HG03175 (cell line): ENCODE data around the gene ZNF253.
"Not testable (repeated sequence)": the region's sequence is repeated elsewhere in the genome, so short reads cannot be mapped to it uniquely, and the experiment has no call there.

Source experiments
- ATAC-seq: cut with Tn5 transposase; IDR thresholded peaks from one replicate; pipeline ENCODE4 v1.9.1; 2021; ENCODE audit warnings: mild to moderate bottlenecking, moderate library complexity; ENCODE audit not compliant: unreplicated experiment

Gene ZNF253

DNA sequence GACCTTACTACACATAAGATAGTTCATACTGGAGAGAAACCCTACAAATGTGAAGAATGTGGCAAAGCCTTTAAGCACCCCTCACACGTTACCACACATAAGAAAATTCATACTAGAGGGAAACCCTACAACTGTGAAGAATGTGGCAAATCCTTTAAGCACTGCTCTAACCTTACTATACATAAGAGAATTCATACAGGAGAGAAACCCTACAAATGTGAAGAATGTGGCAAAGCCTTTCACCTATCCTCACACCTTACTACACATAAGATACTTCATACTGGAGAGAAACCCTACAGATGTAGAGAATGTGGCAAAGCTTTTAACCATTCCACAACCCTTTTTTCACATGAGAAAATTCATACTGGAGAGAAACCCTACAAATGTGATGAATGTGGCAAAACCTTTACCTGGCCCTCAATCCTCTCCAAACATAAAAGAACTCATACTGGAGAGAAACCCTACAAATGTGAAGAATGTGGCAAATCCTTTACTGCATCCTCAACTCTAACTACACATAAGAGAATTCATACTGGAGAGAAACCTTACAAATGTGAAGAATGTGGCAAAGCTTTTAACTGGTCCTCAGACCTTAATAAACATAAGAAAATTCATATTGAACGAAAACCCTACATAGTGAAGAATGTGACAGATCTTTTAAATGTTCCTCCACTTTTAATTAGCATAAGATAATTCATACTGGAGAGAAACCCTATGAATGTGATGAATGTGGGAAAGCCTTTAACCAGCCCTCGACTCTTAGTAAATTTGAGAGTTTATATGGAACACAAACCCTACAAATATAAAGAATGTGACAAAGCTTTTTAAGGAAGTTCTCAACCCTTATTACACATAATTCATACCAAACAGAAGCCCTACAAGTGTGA lies 26.6 kb downstream of the ZNF253 start:
- ATAC-seq = not testable (repeated sequence)

DNA sequence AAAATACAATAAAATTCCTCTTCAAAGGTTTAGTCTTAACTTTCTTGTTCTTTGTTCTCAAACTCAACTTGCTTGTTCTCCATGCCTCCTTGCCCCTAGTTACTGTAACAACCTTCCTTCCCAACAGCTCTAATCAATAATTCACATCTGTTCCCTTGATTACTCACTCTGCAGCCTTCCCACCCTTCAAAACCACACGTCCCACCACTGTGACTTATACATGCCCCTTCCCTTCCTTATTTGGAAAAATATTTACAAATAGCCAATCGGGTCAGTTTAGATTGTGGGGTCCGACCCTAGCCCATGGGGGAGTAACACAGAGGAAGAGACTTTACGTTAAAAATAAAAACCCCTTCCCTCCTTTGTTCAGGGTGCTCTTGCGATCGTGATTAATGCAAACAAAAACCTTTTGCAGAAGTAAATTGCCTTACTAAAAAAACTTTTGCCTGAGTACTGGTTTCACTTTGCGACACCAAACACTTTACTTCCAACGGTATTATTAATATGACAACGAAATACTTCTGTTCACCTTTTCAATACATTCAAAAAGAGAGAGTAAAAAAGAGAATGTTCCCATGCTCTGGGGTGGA lies 34.6 kb downstream of the ZNF253 start:
- no peak for ATAC-seq

DNA sequence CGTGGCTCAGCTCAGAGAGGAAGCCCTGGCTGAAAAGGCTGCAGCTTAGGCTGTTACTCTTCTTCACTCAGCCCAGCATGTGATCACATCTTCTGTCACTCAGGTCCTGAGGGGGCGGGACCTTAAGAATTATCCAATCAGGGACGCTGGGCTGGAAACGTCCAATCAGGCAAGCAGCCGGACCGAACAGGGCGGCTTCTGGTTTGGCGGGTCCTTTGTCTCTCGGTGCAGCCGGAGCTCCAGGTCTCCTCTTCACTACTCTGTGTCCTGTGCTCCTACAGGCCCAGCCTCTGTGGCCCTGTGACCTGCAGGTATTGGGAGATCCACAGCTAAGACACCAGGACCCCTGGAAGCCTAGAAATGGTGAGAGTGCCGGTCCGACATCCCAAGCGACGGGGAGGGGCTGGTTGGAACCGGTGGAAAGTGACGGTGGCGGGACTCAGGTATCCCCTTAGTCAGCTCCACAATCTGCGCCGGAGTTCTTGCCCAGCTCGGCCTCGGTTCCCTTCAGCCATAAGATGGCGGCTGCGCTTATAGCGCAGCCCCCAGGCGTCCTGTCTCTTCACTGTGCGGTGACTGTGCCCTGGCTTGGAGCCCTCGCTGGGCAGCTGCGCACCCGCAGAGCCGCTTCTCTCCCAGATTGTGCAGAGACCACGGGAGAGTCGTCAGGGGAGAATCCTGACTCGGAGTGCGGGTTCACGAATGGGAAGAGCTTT lies 35.2 kb downstream of the ZNF253 start, which contains the start of gene ZNF93:
Gene ZNF93, plus strand, starts transcription at position 218 of the 716 bp plus-strand sequence. Its CDS starts 143 bp downstream, at position 361.
- peak; percentile 95 for ATAC-seq

DNA sequence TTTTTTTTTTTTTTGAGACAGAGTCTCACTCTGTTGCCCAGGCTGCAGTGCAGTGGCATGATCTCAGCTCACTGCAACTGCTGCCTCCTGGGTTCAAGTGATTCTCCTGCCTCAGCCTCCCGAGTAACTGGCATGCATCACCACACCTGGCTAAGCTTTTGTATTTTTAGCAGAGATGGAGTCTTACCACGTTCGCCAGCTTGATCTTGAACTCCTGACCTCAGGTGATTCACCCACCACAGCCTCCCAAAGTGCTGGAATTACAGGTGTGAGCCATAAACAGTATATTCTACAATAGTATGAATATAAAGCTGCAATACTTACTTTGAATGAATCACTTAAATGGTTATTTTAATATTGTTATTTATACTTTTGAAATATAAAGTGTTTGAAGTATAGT lies 41.9 kb downstream of the ZNF253 start:
- ATAC-seq = not testable (repeated sequence)

DNA sequence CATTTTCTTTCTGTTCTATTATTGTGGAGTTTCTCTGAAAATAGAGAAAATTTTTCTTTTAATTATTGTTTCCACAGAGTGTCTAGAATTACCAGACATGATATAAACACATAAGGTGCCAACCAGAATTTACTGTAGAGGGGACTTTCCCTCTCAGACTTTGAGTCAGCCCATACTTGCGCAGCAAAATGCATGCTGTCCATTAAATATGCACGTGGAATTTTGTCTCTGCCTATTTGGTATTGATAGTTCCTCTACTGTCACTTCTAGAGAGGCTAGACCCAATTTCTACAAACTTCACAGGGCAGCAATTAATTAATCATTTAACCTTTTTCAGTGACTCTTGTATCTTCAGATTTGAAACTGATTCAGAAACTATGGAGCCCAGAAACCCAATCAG lies 44.0 kb downstream of the ZNF253 start:
- ATAC-seq = no peak

DNA sequence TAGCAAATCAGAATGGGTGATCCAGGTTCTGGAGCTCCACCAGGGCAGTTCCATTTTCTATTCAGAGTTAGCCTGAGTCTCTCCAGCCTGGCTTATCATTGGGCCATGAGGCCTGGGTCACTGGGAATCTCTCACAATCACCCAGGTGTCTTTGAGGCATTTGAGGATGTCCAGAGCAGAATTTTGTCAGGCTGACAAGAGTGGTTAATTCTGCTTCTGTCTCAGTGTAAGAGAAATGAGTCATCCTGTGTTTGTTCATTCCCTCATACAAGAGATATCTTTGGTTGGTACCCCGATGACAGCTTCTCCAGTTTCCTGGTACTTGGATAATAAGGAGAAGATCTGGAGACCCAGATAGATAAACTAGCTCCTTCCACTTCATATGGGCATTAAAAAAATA lies 45.5 kb downstream of the ZNF253 start:
- ATAC-seq = no peak

DNA sequence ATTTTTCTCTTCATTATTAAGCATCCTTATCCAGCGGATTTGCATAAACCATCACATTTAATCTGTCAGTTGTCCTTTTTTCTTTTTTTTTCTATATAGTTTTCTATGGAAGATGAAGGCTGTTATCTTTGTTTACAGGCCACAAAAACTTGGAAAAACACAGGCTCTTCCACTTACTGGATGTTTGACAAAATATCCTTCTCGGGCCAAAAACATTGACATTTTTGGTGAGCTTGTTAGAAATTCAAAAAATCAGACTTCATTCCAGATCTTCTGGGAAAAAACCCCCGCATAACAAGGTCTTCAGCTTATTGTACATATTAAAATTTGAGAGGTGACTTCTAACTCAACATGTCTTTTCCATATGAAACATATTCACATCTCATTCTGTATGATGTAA lies 48.9 kb downstream of the ZNF253 start:
- ATAC-seq = no peak

DNA sequence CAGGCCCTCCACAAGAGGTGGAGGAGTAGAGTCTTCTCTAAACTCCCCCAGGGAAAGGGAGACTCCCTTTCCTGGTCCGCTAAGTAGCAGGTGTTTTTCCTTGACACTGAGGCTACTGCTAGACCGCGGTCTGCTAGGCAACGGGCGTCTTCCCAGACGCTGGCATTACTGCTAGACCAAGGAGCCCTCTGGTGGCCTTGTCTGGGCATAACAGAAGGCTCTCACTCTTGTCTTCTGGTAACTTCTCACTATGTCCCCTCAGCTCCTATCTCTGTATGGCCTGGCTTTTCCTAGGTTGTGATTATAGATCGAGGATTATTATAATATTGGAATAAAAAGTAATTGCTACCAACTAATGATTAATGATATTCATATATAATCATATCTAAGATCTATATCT lies 64.7 kb downstream of the ZNF253 start:
- ATAC-seq = not testable (repeated sequence)

DNA sequence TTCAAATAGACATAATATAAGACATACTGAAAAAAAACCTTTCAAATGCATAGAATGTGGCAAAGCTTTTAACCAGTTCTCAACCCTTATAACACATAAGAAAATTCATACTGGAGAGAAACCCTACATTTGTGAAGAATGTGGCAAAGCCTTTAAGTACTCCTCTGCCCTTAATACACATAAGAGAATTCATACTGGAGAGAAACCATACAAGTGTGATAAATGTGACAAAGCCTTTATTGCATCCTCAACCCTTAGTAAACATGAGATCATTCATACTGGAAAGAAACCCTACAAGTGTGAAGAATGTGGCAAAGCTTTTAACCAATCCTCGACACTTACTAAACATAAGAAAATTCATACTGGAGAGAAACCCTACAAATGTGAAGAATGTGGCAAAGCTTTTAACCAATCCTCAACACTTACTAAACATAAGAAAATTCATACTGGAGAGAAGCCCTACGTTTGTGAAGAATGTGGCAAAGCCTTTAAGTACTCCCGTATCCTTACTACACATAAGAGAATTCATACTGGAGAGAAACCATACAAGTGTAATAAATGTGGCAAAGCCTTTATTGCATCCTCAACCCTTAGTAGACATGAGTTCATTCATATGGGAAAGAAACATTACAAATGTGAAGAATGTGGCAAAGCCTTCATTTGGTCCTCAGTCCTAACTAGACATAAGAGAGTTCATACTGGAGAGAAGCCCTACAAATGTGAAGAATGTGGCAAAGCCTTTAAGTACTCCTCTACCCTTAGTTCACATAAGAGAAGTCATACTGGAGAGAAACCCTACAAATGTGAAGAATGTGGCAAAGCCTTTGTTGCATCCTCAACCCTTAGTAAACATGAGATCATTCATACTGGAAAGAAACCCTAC lies 68.0 kb downstream of the ZNF253 start:
- ATAC-seq = not testable (repeated sequence)

DNA sequence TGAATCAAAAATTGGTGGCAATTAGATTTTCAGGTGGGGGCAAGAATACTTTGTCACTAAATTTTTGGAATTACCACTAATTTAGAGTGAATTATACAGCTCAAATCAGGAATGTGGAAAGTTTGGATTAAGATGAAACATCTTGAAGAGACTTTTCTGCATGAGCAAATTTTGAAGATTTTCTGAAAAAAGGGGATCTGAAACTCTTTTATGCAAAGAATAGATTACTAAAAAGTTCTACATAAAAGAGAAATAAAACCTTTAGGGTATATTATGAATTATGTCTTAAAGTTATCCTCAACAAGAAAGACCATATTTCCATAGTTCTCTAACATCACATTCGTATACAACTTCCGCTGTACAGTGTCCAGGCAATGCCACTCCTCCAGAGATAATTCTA lies 71.7 kb downstream of the ZNF253 start:
- no peak for ATAC-seq

DNA sequence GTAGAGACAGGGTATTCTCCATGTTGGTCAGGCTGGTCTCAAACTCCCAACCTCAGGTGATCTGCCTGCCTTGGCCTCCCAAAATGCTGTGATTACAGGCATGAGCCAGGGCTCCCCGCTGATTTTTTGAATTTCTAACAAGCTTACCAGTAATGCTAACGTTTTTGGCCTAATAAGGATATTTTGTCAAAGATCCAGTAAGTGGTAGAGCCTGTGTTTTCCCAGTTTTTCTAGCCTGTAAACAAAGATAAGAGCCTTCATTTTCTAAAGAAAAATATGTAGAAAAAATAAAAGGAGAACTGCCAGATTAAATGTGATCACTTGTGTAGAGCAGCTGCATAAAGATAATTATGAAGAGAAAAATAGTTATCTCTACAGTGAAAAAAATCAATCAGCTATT lies 72.8 kb downstream of the ZNF253 start:
- ATAC-seq = no peak

DNA sequence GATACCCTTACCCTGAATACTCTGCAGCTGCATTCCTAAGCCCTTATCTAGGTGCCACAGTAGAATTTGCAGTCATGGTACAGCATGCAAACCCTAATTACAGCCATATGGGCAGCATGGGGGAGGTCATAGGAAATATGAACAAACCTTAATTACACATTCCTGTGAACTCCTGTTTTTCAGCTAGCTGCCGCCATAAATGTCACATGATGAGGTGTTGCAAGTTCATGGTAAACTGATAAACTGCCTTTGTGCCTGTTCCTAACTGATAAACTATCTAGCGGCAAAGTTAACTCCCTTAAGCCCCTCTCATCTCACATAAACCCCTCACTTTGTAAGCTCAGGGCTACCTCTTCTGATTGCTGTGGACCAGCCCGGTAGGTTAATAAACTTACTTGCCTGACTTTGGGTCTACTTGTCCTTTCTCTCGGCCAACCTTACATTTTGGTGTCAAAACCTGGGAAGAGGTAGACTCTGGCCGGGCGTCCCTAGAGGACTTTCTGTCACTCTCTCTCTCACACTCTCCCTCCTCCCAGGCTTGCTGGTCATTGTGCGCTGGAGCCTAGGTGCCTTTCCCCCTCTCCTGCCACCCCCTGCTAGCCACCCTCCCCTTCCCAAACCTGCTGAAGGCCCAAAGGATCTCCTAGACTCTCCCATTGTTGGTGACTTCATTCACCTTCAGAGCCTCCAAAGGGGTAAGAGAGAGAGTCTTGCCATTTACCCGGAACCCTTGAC lies 78.3 kb downstream of the ZNF253 start:
- ATAC-seq = no peak
